ENCODE data around the gene UQCC5. TPM values are rescaled to one million over a fixed set of nuclear protein-coding genes. Genes with fewer than 3 reads are reported as not detected.

UQCC5 gene
- total RNA-seq, 1 donor from 2014 or later: 58.7 TPM

GRCh38 chr3:52552089-52552488 lies 15.7 kb downstream of the UQCC5 start:
- intact Hi-C loops (cut with micrococcal nuclease): no loop called here
- ATAC-seq: peak; percentile 29
- no peak for DNase-seq

- no peak for ATAC-seq
- intact Hi-C loops (cut with micrococcal nuclease): no loop called here
- DNase-seq: no peak
These were observed 17.8 kb downstream of the UQCC5 start for GRCh38 chr3:52554026-52554755.

GRCh38 chr3:52555056-52555455 lies 18.7 kb downstream of the UQCC5 start:
- no peak for DNase-seq
- intact Hi-C loops (cut with micrococcal nuclease): no loop called here
- ATAC-seq: no peak

- ATAC-seq (no peak), DNase-seq (no peak)
- intact Hi-C loops (cut with micrococcal nuclease): no loop called here
These were observed 20.9 kb downstream of the UQCC5 start for GRCh38 chr3:52557011-52557960.

- DNase-seq (no peak), ATAC-seq (no peak)
- intact Hi-C loops (cut with micrococcal nuclease): no loop called here
These were observed 22.0 kb downstream of the UQCC5 start for GRCh38 chr3:52558436-52558835.

- intact Hi-C loops (cut with micrococcal nuclease): no loop called here
- peak; percentile 43 for ATAC-seq
- DNase-seq: no peak
These were observed 24.8 kb downstream of the UQCC5 start for GRCh38 chr3:52561028-52561747.

GRCh38 chr3:52563984-52564383 lies 27.6 kb downstream of the UQCC5 start:
- intact Hi-C loops (cut with micrococcal nuclease): no loop called here
- ATAC-seq: no peak
- no peak for DNase-seq

GRCh38 chr3:52568069-52568468 lies 31.7 kb downstream of the UQCC5 start:
- ATAC-seq (no peak), DNase-seq (no peak)
- intact Hi-C loops (cut with micrococcal nuclease): no loop called here

GRCh38 chr3:52570076-52570475 lies 33.7 kb downstream of the UQCC5 start:
- intact Hi-C loops (cut with micrococcal nuclease): no loop called here

GRCh38 chr3:52572221-52572620 lies 35.8 kb downstream of the UQCC5 start:
- no peak for DNase-seq
- ATAC-seq: no peak
- intact Hi-C loops (cut with micrococcal nuclease): no loop called here

More at GRCh38 chr3:52570076-52570475, 33.7 kb downstream of the UQCC5 start:
- ATAC-seq: peak; percentile 36
- no peak for DNase-seq

- no peak for ATAC-seq
- intact Hi-C loops (cut with micrococcal nuclease): no loop called here
- DNase-seq: no peak
These were observed 37.9 kb downstream of the UQCC5 start for GRCh38 chr3:52574056-52574965.

Other genes starting within 250 kb of the UQCC5 start
- gene GLYCTK, start 248.8 kb upstream of the UQCC5 start, total RNA-seq: 4.0 TPM
- gene DNAH1, start 220.3 kb upstream of the UQCC5 start, total RNA-seq: 2.3 TPM
- 57.9 TPM for gene BAP1, start 126.6 kb upstream of the UQCC5 start, total RNA-seq
- gene PHF7, start 125.9 kb upstream of the UQCC5 start, total RNA-seq: 13.1 TPM
- 9.1 TPM for gene SEMA3G, start 91.5 kb upstream of the UQCC5 start, total RNA-seq
- 8,945 TPM for gene TNNC1, start 82.6 kb upstream of the UQCC5 start, total RNA-seq
- 48.3 TPM for gene NISCH, start 81.0 kb upstream of the UQCC5 start, total RNA-seq
- 69.7 TPM for gene STAB1, start 41.3 kb upstream of the UQCC5 start, total RNA-seq
- gene NT5DC2, start 2.7 kb upstream of the UQCC5 start, total RNA-seq: 68.3 TPM
- gene PBRM1, start 149.3 kb downstream of the UQCC5 start, total RNA-seq: 55.0 TPM
- gene GNL3, start 149.4 kb downstream of the UQCC5 start, total RNA-seq: 27.8 TPM
- 27.4 TPM for gene GLT8D1, start 169.2 kb downstream of the UQCC5 start, total RNA-seq
- gene SPCS1, start 169.5 kb downstream of the UQCC5 start, total RNA-seq: 84.1 TPM
- gene NEK4, start 234.3 kb downstream of the UQCC5 start, total RNA-seq: 21.3 TPM
- gene ITIH1, start 241.0 kb downstream of the UQCC5 start, total RNA-seq: not detected